ENCODE results near the gene OR51B6.

DNA sequence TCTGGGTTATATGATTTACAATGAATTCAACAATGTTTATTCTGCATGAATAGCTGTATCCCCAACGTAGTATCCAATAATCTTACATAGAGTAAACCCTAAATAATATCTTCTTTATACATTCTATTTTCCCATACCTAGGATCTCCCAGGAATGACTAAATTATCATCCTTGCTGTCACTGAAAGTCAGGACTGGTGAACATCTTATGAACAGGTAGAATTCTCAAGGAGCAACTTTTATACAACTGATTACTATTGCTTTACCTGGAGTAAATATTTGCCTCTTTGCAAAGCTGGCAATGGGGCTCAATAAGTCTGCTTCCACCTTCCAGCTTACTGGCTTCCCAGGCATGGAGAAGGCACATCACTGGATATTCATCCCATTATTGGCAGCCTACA lies at the start of gene OR51B6:
- TF ChIP-seq, protein P1, sequence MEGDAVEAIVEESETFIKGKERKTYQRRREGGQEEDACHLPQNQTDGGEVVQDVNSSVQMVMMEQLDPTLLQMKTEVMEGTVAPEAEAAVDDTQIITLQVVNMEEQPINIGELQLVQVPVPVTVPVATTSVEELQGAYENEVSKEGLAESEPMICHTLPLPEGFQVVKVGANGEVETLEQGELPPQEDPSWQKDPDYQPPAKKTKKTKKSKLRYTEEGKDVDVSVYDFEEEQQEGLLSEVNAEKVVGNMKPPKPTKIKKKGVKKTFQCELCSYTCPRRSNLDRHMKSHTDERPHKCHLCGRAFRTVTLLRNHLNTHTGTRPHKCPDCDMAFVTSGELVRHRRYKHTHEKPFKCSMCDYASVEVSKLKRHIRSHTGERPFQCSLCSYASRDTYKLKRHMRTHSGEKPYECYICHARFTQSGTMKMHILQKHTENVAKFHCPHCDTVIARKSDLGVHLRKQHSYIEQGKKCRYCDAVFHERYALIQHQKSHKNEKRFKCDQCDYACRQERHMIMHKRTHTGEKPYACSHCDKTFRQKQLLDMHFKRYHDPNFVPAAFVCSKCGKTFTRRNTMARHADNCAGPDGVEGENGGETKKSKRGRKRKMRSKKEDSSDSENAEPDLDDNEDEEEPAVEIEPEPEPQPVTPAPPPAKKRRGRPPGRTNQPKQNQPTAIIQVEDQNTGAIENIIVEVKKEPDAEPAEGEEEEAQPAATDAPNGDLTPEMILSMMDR (IDR thresholded peaks at IDR 0.05), result no peak
- TF ChIP-seq POLR2A (IDR thresholded peaks at IDR 0.05), result no peak
